K562 (cell line): Measurements from ENCODE around the gene RAB31. TPM values are rescaled to one million over a fixed set of nuclear protein-coding genes. Genes with fewer than 3 reads are reported as not detected.

Experiments used
- ATAC-seq: fragments of 200-7000 bp; cut with Tn5 transposase; 3 replicates; pipeline ENCODE4 v1.9.1; 2020; ENCODE audit warnings: moderate library complexity
- BruUV-seq: library from RNA; stranded (reverse); fragments of 400-500 nt; replicated peaks from 2 replicates; lab custom pipeline; 2021; lab: Mats Ljungman, UMichigan
- CTCF ChIA-PET: fragments of 300-600 bp; formaldehyde crosslinking; extraction: SDS; loops from one replicate; lab custom pipeline; 2021; ENCODE audit warnings: low intra/inter-chr PET ratio; lab: Yijun Ruan, JAX
- POLR2A ChIA-PET: fragments of 300-600, 350-650 bp; sonication (Branson Sonifier 250); formaldehyde crosslinking; extraction: SDS; loops from one replicate; lab custom pipeline; 2021; ENCODE audit warnings: antibody characterized with exemption, inconsistent platforms; lab: Yijun Ruan, JAX
- DNase-seq, 4 experiments: peaks; one replicate each; pipeline versions ENCODE4 v3.0.0 to v3.0.0-alpha.2; 2011 to 2018; ENCODE audit warnings: low spot score in 3 of 4, mixed read lengths in 3 of 4; ENCODE audit errors: extremely low read depth in 1 of 4
- FAIRE-seq: peaks from 2 replicates; lab custom pipeline; 2011; peaks lifted over from hg19 to GRCh38; lab: Jason Lieb, UNC
- H2AFZ ChIP-seq: 2 replicates; pipeline ENCODE4 v1.6.0; 2011; ENCODE audit warnings: low read depth, low read length, control low read depth, inconsistent platforms
- H3K27ac ChIP-seq: fragments of 200-600 bp; 3 replicates; pipeline ENCODE4 v1.8.0; 2011; ENCODE audit warnings: low read depth, mild to moderate bottlenecking, control low read depth, inconsistent platforms, low read length, moderate library complexity, mixed read lengths; ENCODE audit errors: extremely low read depth
- H3K27me3 ChIP-seq, 2 experiments: fragments of 300-600 bp in 1 of 2; 2 replicates in 1 of 2; 3 replicates in 1 of 2; pipeline versions ENCODE4 v1.6.0 to v1.8.0; 2011; ENCODE audit warnings: inconsistent platforms in 2 of 2, low read length in 2 of 2, mild to moderate bottlenecking in 1 of 2, mixed read lengths in 1 of 2, moderate library complexity in 1 of 2; ENCODE audit not compliant: control insufficient read depth in 2 of 2, insufficient read depth in 2 of 2
- H3K36me3 ChIP-seq: fragments of 300-600 bp; 3 replicates; pipeline ENCODE4 v1.8.0; 2011; ENCODE audit warnings: mild to moderate bottlenecking, low read length, inconsistent platforms; ENCODE audit not compliant: control insufficient read depth, insufficient read depth
- H3K4me1 ChIP-seq, 2 experiments: fragments of 200-600 bp in 1 of 2; replicated peaks in 1 of 2; 2 replicates in 1 of 2; 3 replicates in 1 of 2; pipeline versions ENCODE4 v1.5.1 to v1.8.0; 2011; ENCODE audit warnings: inconsistent platforms in 2 of 2, low read length in 2 of 2, mild to moderate bottlenecking in 1 of 2, mixed read lengths in 1 of 2, moderate library complexity in 1 of 2; ENCODE audit not compliant: control insufficient read depth in 2 of 2, insufficient read depth in 2 of 2
- H3K4me2 ChIP-seq: 2 replicates; pipeline ENCODE4 v1.6.1; 2011; ENCODE audit warnings: low read length, control low read depth, inconsistent platforms, mixed read lengths; ENCODE audit not compliant: insufficient read depth
- H3K4me3 ChIP-seq: fragments of 200-600 bp; sonication (generic), shearing (Covaris generic); 2 replicates; pipeline ENCODE4 v1.5.1; 2016; ENCODE audit warnings: control low read depth, inconsistent platforms
- H3K79me2 ChIP-seq: fragments of 200-600 bp; 3 replicates; pipeline ENCODE4 v1.8.0; 2011; ENCODE audit warnings: low read length, inconsistent platforms; ENCODE audit not compliant: control insufficient read depth, insufficient read depth
- H3K9ac ChIP-seq, 2 experiments: 2 replicates each; pipeline versions ENCODE4 v1.6.0 to v1.6.1; 2011; ENCODE audit warnings: low read depth in 2 of 2, low read length in 2 of 2, control low read depth in 1 of 2, inconsistent platforms in 1 of 2, mild to moderate bottlenecking in 1 of 2, mixed read lengths in 1 of 2; ENCODE audit not compliant: insufficient read depth in 1 of 2
- H3K9me1 ChIP-seq: one replicate; pipeline ENCODE4 v1.6.0; 2011; ENCODE audit warnings: inconsistent platforms, mild to moderate bottlenecking, low read length, moderate library complexity; ENCODE audit not compliant: control insufficient read depth, insufficient read depth
- H3K9me3 ChIP-seq: replicated peaks from 2 replicates; pipeline ENCODE4 v1.5.1; 2011; ENCODE audit warnings: low read depth, low read length, inconsistent platforms; ENCODE audit not compliant: control insufficient read depth, insufficient read depth
- H4K20me1 ChIP-seq: replicated peaks from 2 replicates; pipeline ENCODE4 v1.6.1; 2011; ENCODE audit warnings: low read length, inconsistent platforms, mixed read lengths; ENCODE audit not compliant: control insufficient read depth, insufficient read depth
- CSDE1 ChIP-seq, 2 experiments: fragments of 450-650 bp; IDR thresholded peaks; 2 replicates each; pipeline ENCODE4 v1.6.1; 2016; ENCODE audit warnings: mild to moderate bottlenecking in 1 of 2
- E2F8 ChIP-seq: fragments of 450-650 bp; IDR thresholded peaks from 2 replicates; pipeline ENCODE4 v1.7.1; 2018; ENCODE audit warnings: mild to moderate bottlenecking, low read depth; ENCODE audit not compliant: partially characterized antibody
- E4F1 ChIP-seq: fragments of 250-450 bp; sonication (Bioruptor Pico); IDR thresholded peaks from 2 replicates; pipeline ENCODE4 v1.5.0; 2021; ENCODE audit warnings: mild to moderate bottlenecking, borderline replicate concordance
- RBFOX2 ChIP-seq: fragments of 200-400 bp; formaldehyde crosslinking; IDR thresholded peaks from 2 replicates; pipeline ENCODE4 v1.6.1; 2017; ENCODE audit warnings: low read depth, mild to moderate bottlenecking, low read length, moderate library complexity
- TAF15 ChIP-seq: fragments of 200-400 bp; formaldehyde crosslinking; IDR thresholded peaks from 2 replicates; pipeline ENCODE4 v1.6.1; 2017; ENCODE audit warnings: mild to moderate bottlenecking, low read depth, low read length, moderate library complexity
- WGBS: fragments of 100-300 bp; shearing (Covaris generic); methylation state at CpG from one replicate; pipeline ENCODE4 v1.1.6; 2016; ENCODE audit warnings: low coverage, mixed read lengths; ENCODE audit not compliant: insufficient coverage; ENCODE audit errors: missing lambda C conversion rate; 5-methylcytosine and 5-hydroxymethylcytosine counted together
- in situ Hi-C: fragments of 300-500 bp; cut with MboI; formaldehyde crosslinking; loops from 4 replicates; pipeline ENCODE4 v1.15.0; 2018; ENCODE audit warnings: inconsistent platforms, mixed read lengths
- intact Hi-C: fragments of 100-400 bp; cut with micrococcal nuclease; formaldehyde crosslinking; loops from 2 replicates; pipeline ENCODE4 v1.14.2; 2022
- polyA plus RNA-seq, 8 experiments: library from polyadenylated mRNA; depleted of rRNA in 4 of 8; stranded (reverse) in 5 of 8; unstranded in 3 of 8; fragments of >200 nt; fragmentation: Nextera tagmentation in 2 of 8; fragmentation: Illumina TruSeq in 1 of 8; extraction: Ambion mirVana in 2 of 8; extraction: Trizol in 1 of 8; gene quantifications; 2 replicates each; pipeline versions ENCODE4 v1.2.1 to v1.2.3, GENCODE V29; 2011 to 2014; ENCODE audit warnings: inconsistent platforms in 1 of 8, missing spikeins in 1 of 8
- total RNA-seq, 7 experiments: library from RNA; depleted of rRNA in 6 of 7; stranded (reverse); fragments of >200 nt in 6 of 7; fragmentation: Illumina TruSeq in 2 of 7; extraction: Trizol in 2 of 7; gene quantifications; 2 replicates each; pipeline versions ENCODE4 v1.2.1 to v1.2.3, GENCODE V29; 2011 to 2021; ENCODE audit warnings: low replicate concordance in 1 of 7
- TF ChIP-seq, protein P1 (sequence below), 2 experiments: fragments of 150-350 bp in 1 of 2; IDR thresholded peaks; 2 replicates each; pipeline ENCODE4 v1.6.1; 2012 to 2016; ENCODE audit warnings: low read depth in 2 of 2, low read length in 2 of 2, mild to moderate bottlenecking in 1 of 2, moderate library complexity in 1 of 2

The RAB31 gene
- total and polyA plus RNA-seq, 9 of the 15 experiments (the other 6 are each of a cell fraction or from before 2014, with no cell fraction given) = 20.7 to 70.4 (median 41.3) TPM

GRCh38 chr18:9775178-9775577 lies 67.1 kb downstream of the RAB31 start:
- Histone ChIP-seq H3K27ac (no peak overlapping the region), H2AFZ (no peak overlapping the region), H3K9me1 (no peaks in the 10 kb centered on the region), H3K36me3 (peaks cover 8% of the 10 kb centered on the region; the same call in 1 of the 3 replicates), H3K4me2 (no peak overlapping the region), H3K4me3 (no peak overlapping the region), H3K9ac (no peak overlapping the region), H4K20me1 (no peaks in the 10 kb centered on the region), H3K9me3 (no peaks in the 10 kb centered on the region), H3K27me3 (no peaks in the 10 kb centered on the region), H3K79me2 (peaks cover 41% of the 10 kb centered on the region), H3K4me1 (peaks cover 8 to 21% of the 10 kb centered on the region in 2 experiments; a peak in 4 of 5 replicates)
- in situ Hi-C loops = loop anchor here (10.0 kb wide), 1 partner anchor 200 kb away; no protein-coding TSS in a partner anchor
- intact Hi-C loops = no loop called here
- TF ChIP-seq E4F1 (CRISPR knock-in tag) (no peak), CSDE1 (IDR thresholded peaks at IDR 0.05) (no peak), RBFOX2 (no peak), E2F8 (no peak), TAF15 (no peak)
- TF ChIP-seq, protein P1, sequence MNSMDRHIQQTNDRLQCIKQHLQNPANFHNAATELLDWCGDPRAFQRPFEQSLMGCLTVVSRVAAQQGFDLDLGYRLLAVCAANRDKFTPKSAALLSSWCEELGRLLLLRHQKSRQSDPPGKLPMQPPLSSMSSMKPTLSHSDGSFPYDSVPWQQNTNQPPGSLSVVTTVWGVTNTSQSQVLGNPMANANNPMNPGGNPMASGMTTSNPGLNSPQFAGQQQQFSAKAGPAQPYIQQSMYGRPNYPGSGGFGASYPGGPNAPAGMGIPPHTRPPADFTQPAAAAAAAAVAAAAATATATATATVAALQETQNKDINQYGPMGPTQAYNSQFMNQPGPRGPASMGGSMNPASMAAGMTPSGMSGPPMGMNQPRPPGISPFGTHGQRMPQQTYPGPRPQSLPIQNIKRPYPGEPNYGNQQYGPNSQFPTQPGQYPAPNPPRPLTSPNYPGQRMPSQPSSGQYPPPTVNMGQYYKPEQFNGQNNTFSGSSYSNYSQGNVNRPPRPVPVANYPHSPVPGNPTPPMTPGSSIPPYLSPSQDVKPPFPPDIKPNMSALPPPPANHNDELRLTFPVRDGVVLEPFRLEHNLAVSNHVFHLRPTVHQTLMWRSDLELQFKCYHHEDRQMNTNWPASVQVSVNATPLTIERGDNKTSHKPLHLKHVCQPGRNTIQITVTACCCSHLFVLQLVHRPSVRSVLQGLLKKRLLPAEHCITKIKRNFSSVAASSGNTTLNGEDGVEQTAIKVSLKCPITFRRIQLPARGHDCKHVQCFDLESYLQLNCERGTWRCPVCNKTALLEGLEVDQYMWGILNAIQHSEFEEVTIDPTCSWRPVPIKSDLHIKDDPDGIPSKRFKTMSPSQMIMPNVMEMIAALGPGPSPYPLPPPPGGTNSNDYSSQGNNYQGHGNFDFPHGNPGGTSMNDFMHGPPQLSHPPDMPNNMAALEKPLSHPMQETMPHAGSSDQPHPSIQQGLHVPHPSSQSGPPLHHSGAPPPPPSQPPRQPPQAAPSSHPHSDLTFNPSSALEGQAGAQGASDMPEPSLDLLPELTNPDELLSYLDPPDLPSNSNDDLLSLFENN (IDR thresholded peaks at IDR 0.05; ENCODE audit: low read depth in 2 of 2, low read length in 2 of 2) = no peak
- ChIA-PET POLR2A (interaction anchor here (0.6 kb wide), 1 partner anchor 14 kb away, joined by 3 read pairs; no protein-coding TSS in a partner anchor), CTCF (no interaction called here)
- FAIRE-seq = no peak
- no peak for ATAC-seq
- no TSS peak for BruUV-seq
- 71% methylated on average over 10 of the region's 10 CpGs for WGBS
- no peak for DNase-seq
